ENCODE data around the gene CCL18. TPM values are rescaled to one million over a fixed set of nuclear protein-coding genes. Genes with fewer than 3 reads are reported as not detected.

CCL18 gene
- total RNA-seq, 1 donor from 2014 or later, result not detected

DNA sequence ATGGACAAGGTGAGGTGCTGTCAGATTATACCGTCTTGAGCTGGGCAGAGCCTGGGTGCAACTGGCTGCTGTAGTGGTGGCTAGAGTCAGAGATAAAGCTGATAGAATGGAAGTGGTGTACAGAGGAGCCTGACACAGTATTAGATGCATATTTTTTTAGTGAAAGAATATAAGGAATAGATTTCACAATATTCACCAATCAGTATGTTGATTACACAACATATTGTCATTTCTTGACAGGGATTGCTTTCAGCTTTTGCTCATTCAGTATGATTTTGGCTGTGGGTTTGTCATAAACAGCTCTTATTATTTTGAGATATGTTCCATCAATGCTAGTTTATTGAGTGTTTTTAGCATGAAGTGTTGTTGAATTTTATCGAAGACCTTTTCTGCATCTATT lies 44.6 kb upstream of the CCL18 start:
- Histone ChIP-seq H3K27ac (no peak overlapping the region), H3K9me3 (no peaks in the 10 kb centered on the region), H3K36me3 (no peaks in the 10 kb centered on the region), H3K4me1 (no peaks in the 10 kb centered on the region), H3K27me3 (no peaks in the 10 kb centered on the region), H3K4me3 (no peak overlapping the region)
- DNase-seq (ENCODE audit: extremely low spot score in 2 of 2), result no peak
- TF ChIP-seq POLR2AphosphoS5 (IDR thresholded peaks at IDR 0.05; ENCODE audit: insufficient read depth in 1 of 2, low read depth in 1 of 2) (no peak), POLR2A (IDR thresholded peaks at IDR 0.05) (no peak), CTCF (IDR thresholded peaks at IDR 0.05) (no peak)
- intact Hi-C loops (cut with DNase I), result no loop called here

- TF ChIP-seq CTCF (IDR thresholded peaks at IDR 0.05) (no peak), POLR2A (IDR thresholded peaks at IDR 0.05) (no peak), POLR2AphosphoS5 (IDR thresholded peaks at IDR 0.05; ENCODE audit: insufficient read depth in 1 of 2, low read depth in 1 of 2) (no peak)
Observed at GRCh38 chr17:36024106-36024869, 39.8 kb upstream of the CCL18 start.

GRCh38 chr17:36027761-36028160 lies 36.3 kb upstream of the CCL18 start:
- Histone ChIP-seq H3K36me3 (no peaks in the 10 kb centered on the region), H3K4me1 (no peaks in the 10 kb centered on the region), H3K4me3 (no peak overlapping the region), H3K27ac (no peak overlapping the region), H3K9me3 (no peaks in the 10 kb centered on the region), H3K27me3 (no peaks in the 10 kb centered on the region)
- DNase-seq (ENCODE audit: extremely low spot score in 2 of 2), result no peak
- intact Hi-C loops (cut with DNase I), result no loop called here
- TF ChIP-seq POLR2AphosphoS5 (IDR thresholded peaks at IDR 0.05; ENCODE audit: insufficient read depth in 1 of 2, low read depth in 1 of 2) (no peak), CTCF (IDR thresholded peaks at IDR 0.05) (no peak), POLR2A (IDR thresholded peaks at IDR 0.05) (no peak)

More at GRCh38 chr17:36024106-36024869, 39.8 kb upstream of the CCL18 start:
- Histone ChIP-seq H3K4me3 (no peak overlapping the region), H3K9me3 (no peaks in the 10 kb centered on the region), H3K36me3 (no peaks in the 10 kb centered on the region), H3K4me1 (no peaks in the 10 kb centered on the region), H3K27me3 (no peaks in the 10 kb centered on the region), H3K27ac (no peak overlapping the region)
- intact Hi-C loops (cut with DNase I), result no loop called here
- no peak for DNase-seq (ENCODE audit: extremely low spot score in 2 of 2)

DNA sequence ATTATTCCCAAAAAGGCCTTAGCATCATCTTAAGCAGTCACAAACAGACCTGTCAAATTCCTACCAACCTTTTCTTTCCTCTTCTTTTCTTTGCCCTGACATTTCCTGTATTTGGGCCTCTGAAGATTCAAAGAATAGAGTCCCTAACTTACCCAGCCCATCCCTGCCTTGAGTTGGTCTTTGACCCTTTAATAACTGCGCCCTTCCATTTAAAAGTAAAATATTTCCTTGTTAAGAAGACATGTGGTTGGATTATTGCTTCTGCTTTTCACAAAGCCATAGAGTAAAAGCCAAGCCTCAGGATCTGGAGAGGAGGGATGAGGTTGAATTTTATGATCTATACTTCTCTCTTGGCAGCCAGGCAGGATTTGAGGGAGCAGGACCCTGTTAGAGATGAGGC lies 33.1 kb upstream of the CCL18 start:
- Histone ChIP-seq H3K4me3 (no peak overlapping the region), H3K27ac (no peak overlapping the region), H3K27me3 (no peaks in the 10 kb centered on the region), H3K4me1 (no peaks in the 10 kb centered on the region), H3K9me3 (no peaks in the 10 kb centered on the region), H3K36me3 (no peaks in the 10 kb centered on the region)
- TF ChIP-seq POLR2A (IDR thresholded peaks at IDR 0.05), result no peak
- no peak for TF ChIP-seq POLR2AphosphoS5 (IDR thresholded peaks at IDR 0.05; ENCODE audit: insufficient read depth in 1 of 2, low read depth in 1 of 2)
- no peak for TF ChIP-seq CTCF (IDR thresholded peaks at IDR 0.05)
- DNase-seq (ENCODE audit: extremely low spot score in 2 of 2), result no peak
- intact Hi-C loops (cut with DNase I), result no loop called here

- TF ChIP-seq POLR2A (IDR thresholded peaks at IDR 0.05), result no peak
- TF ChIP-seq CTCF (IDR thresholded peaks at IDR 0.05), result no peak
- no peak for TF ChIP-seq POLR2AphosphoS5 (IDR thresholded peaks at IDR 0.05; ENCODE audit: insufficient read depth in 1 of 2, low read depth in 1 of 2)
- H3K27ac ChIP-seq, result no peak overlapping the region
- intact Hi-C loops (cut with DNase I), result no loop called here
- H3K4me3 ChIP-seq, result no peak overlapping the region
- DNase-seq (ENCODE audit: extremely low spot score in 2 of 2), result no peak
- no peaks in the 10 kb centered on the region for H3K27me3 ChIP-seq
- no peaks in the 10 kb centered on the region for H3K4me1 ChIP-seq
- no peaks in the 10 kb centered on the region for H3K36me3 ChIP-seq
- H3K9me3 ChIP-seq, result no peaks in the 10 kb centered on the region
Observed at GRCh38 chr17:36034127-36034526, 29.9 kb upstream of the CCL18 start.
